Muscle of leg (tissue), 11 donors: Measurements from ENCODE around the gene CCDC12. TPM values are rescaled to one million over a fixed set of nuclear protein-coding genes. Genes with fewer than 3 reads are reported as not detected.

Source experiments
- DNase-seq: peaks from one replicate; pipeline ENCODE4 v3.0.0; 2013
- H3K27ac ChIP-seq: one replicate; pipeline ENCODE4 v1.5.1; 2013; ENCODE audit warnings: mild to moderate bottlenecking, low read length, control low read depth
- H3K27me3 ChIP-seq: one replicate; pipeline ENCODE4 v1.6.1; 2013; ENCODE audit warnings: low read length; ENCODE audit not compliant: control insufficient read depth, insufficient read depth
- H3K36me3 ChIP-seq: one replicate; pipeline ENCODE4 v1.6.1; 2013; ENCODE audit warnings: low read length; ENCODE audit not compliant: control insufficient read depth, insufficient read depth
- H3K4me1 ChIP-seq: one replicate; pipeline ENCODE4 v1.6.1; 2013; ENCODE audit warnings: low read length; ENCODE audit not compliant: control insufficient read depth, insufficient read depth
- H3K4me3 ChIP-seq: one replicate; pipeline ENCODE4 v1.5.1; 2013; ENCODE audit warnings: low read length, control low read depth
- H3K9me3 ChIP-seq: replicated peaks from 2 replicates; pipeline ENCODE4 v1.6.1; 2013; ENCODE audit warnings: low read depth, low read length; ENCODE audit not compliant: control insufficient read depth
- WGBS: methylation state at CpG from one replicate; pipeline ENCODE4 v1.1.5; 2013; ENCODE audit warnings: missing lambda C conversion rate; ENCODE audit not compliant: insufficient coverage; 5-methylcytosine and 5-hydroxymethylcytosine counted together
- polyA plus RNA-seq, 8 donors: library from polyadenylated mRNA; unstranded; fragments of 120-200 nt; gene quantifications; one replicate each; pipeline versions ENCODE4 v1.2.1 to v1.2.3, GENCODE V29; 2013; ENCODE audit warnings: inconsistent platforms in 1 of 8, low replicate concordance in 1 of 8; ENCODE audit not compliant: insufficient read length in 8 of 8, insufficient read depth in 1 of 8
- total RNA-seq: library from RNA; stranded (reverse); fragments of 120-200 nt; gene quantifications from one replicate; pipeline ENCODE4 v1.2.4, GENCODE V29; 2013

Gene CCDC12
- total and polyA plus RNA-seq, 9 donors = 37.7 to 56.4 (median 46.9) TPM

GRCh38 chr3:46923559-46924350, 52.8 kb downstream of the CCDC12 start:
- H3K27ac ChIP-seq = no peak overlapping the region
- peaks cover 83% of the 10 kb centered on the region for H3K36me3 ChIP-seq
- no peaks in the 10 kb centered on the region for H3K27me3 ChIP-seq
- H3K4me3 ChIP-seq = no peak overlapping the region
- DNase-seq = no peak
- 36% methylated on average over 6 of the region's 11 CpGs for WGBS
- H3K9me3 ChIP-seq = no peaks in the 10 kb centered on the region
- H3K4me1 ChIP-seq = peaks cover 31% of the 10 kb centered on the region

GRCh38 chr3:46922871-46923558, 53.5 kb downstream of the CCDC12 start:
- H3K36me3 ChIP-seq = peaks cover 90% of the 10 kb centered on the region
- no peak for DNase-seq
- peaks cover 5% of the 10 kb centered on the region for H3K9me3 ChIP-seq
- H3K4me3 ChIP-seq = no peak overlapping the region
- 93% methylated on average over 14 of the region's 16 CpGs for WGBS
- H3K27me3 ChIP-seq = no peaks in the 10 kb centered on the region
- H3K27ac ChIP-seq = no peak overlapping the region
- H3K4me1 ChIP-seq = peaks cover 31% of the 10 kb centered on the region

- 86% methylated on average over 3 of the region's 4 CpGs for WGBS
- no peak for DNase-seq
- peaks cover 26% of the 10 kb centered on the region for H3K4me1 ChIP-seq
- H3K4me3 ChIP-seq = no peak overlapping the region
- peaks cover 8% of the 10 kb centered on the region for H3K9me3 ChIP-seq
- H3K27me3 ChIP-seq = no peaks in the 10 kb centered on the region
- no peak overlapping the region for H3K27ac ChIP-seq
- H3K36me3 ChIP-seq = peaks cover 88% of the 10 kb centered on the region
These were observed 54.1 kb downstream of the CCDC12 start for GRCh38 chr3:46922426-46922825.

- no CpG with 5 or more reads among the region's 7 CpGs for WGBS
- Histone ChIP-seq H3K4me3 (no peak overlapping the region), H3K9me3 (peaks cover 11% of the 10 kb centered on the region), H3K27me3 (no peaks in the 10 kb centered on the region), H3K4me1 (peaks cover 21% of the 10 kb centered on the region), H3K27ac (no peak overlapping the region), H3K36me3 (peaks cover 89% of the 10 kb centered on the region)
- no peak for DNase-seq
These were observed 54.7 kb downstream of the CCDC12 start for GRCh38 chr3:46921871-46922271.

- no peak overlapping the region for H3K4me3 ChIP-seq
- peaks cover 11% of the 10 kb centered on the region for H3K9me3 ChIP-seq
- H3K27ac ChIP-seq = no peak overlapping the region
- no peak for DNase-seq
- peaks cover 82% of the 10 kb centered on the region for H3K36me3 ChIP-seq
- WGBS = no CpG with 5 or more reads among the region's 4 CpGs
- H3K27me3 ChIP-seq = no peaks in the 10 kb centered on the region
- peaks cover 13% of the 10 kb centered on the region for H3K4me1 ChIP-seq
These were observed 55.5 kb downstream of the CCDC12 start for GRCh38 chr3:46921041-46921440.

- no peak for DNase-seq
- Histone ChIP-seq H3K27ac (no peak overlapping the region), H3K4me1 (peaks cover 3% of the 10 kb centered on the region), H3K27me3 (no peaks in the 10 kb centered on the region), H3K9me3 (peaks cover 11% of the 10 kb centered on the region), H3K36me3 (peaks cover 67% of the 10 kb centered on the region), H3K4me3 (no peak overlapping the region)
- 97% methylated on average over 4 of the region's 4 CpGs for WGBS
These were observed 57.9 kb downstream of the CCDC12 start for GRCh38 chr3:46918634-46919033.

GRCh38 chr3:46918202-46918601, 58.3 kb downstream of the CCDC12 start:
- DNase-seq = no peak

GRCh38 chr3:46917257-46917656, 59.3 kb downstream of the CCDC12 start:
- no peak for DNase-seq
- WGBS = 86% methylated on average over 1 of the region's 3 CpGs

More at GRCh38 chr3:46918202-46918601, 58.3 kb downstream of the CCDC12 start:
- no CpG with 5 or more reads among the region's 1 CpG for WGBS
- no peak overlapping the region for H3K4me3 ChIP-seq
- H3K36me3 ChIP-seq = peaks cover 63% of the 10 kb centered on the region
- H3K9me3 ChIP-seq = peaks cover 11% of the 10 kb centered on the region
- peaks cover 5% of the 10 kb centered on the region for H3K4me1 ChIP-seq
- H3K27me3 ChIP-seq = no peaks in the 10 kb centered on the region
- no peak overlapping the region for H3K27ac ChIP-seq

GRCh38 chr3:46916799-46917198, 59.7 kb downstream of the CCDC12 start:
- Histone ChIP-seq H3K36me3 (peaks cover 49% of the 10 kb centered on the region), H3K4me3 (no peak overlapping the region), H3K9me3 (peaks cover 11% of the 10 kb centered on the region), H3K27ac (no peak overlapping the region), H3K27me3 (no peaks in the 10 kb centered on the region), H3K4me1 (peaks cover 5% of the 10 kb centered on the region)
- 100% methylated on average over 1 of the region's 3 CpGs for WGBS
- DNase-seq = no peak

More at GRCh38 chr3:46917257-46917656, 59.3 kb downstream of the CCDC12 start:
- H3K36me3 ChIP-seq = peaks cover 54% of the 10 kb centered on the region
- no peak overlapping the region for H3K27ac ChIP-seq
- no peaks in the 10 kb centered on the region for H3K27me3 ChIP-seq
- peaks cover 11% of the 10 kb centered on the region for H3K9me3 ChIP-seq
- peaks cover 5% of the 10 kb centered on the region for H3K4me1 ChIP-seq
- no peak overlapping the region for H3K4me3 ChIP-seq

- Histone ChIP-seq H3K36me3 (peaks cover 44% of the 10 kb centered on the region), H3K27me3 (no peaks in the 10 kb centered on the region), H3K9me3 (peaks cover 11% of the 10 kb centered on the region), H3K4me3 (no peak overlapping the region), H3K4me1 (peaks cover 5% of the 10 kb centered on the region), H3K27ac (no peak overlapping the region)
- no peak for DNase-seq
- no CpG with 5 or more reads among the region's 1 CpG for WGBS
These were observed 60.3 kb downstream of the CCDC12 start for GRCh38 chr3:46916278-46916677.
